H1 (cell line): ENCODE measurements around the gene RREB1.

Source experiments
- BACH1 ChIP-seq: IDR thresholded peaks from 2 replicates; pipeline ENCODE4 v1.6.1; 2012; ENCODE audit warnings: low read length, improper control_type of control experiment
- CHD1 ChIP-seq: IDR thresholded peaks from 2 replicates; pipeline ENCODE4 v1.6.1; 2012; ENCODE audit warnings: low read depth, low read length, improper control_type of control experiment
- POLR2A ChIP-seq, 2 experiments: IDR thresholded peaks; 1 replicate in 1 of 2; 2 replicates in 1 of 2; pipeline ENCODE4 v1.6.1; 2011; ENCODE audit warnings: low read depth in 2 of 2, low read length in 2 of 2, mild to moderate bottlenecking in 2 of 2; ENCODE audit errors: control extremely low read depth in 1 of 2
- RXRA ChIP-seq: IDR thresholded peaks from 2 replicates; pipeline ENCODE4 v1.6.1; 2011; ENCODE audit warnings: low read depth, mild to moderate bottlenecking, low read length, moderate library complexity; ENCODE audit not compliant: insufficient read depth
- TAF1 ChIP-seq: IDR thresholded peaks from 2 replicates; pipeline ENCODE4 v1.6.1; 2011; ENCODE audit warnings: mild to moderate bottlenecking, low read depth, low read length
- TBP ChIP-seq: IDR thresholded peaks from 2 replicates; pipeline ENCODE4 v1.6.1; 2011; ENCODE audit warnings: low read depth, low read length, improper control_type of control experiment
- TF ChIP-seq, protein P1 (sequence below), 3 experiments: IDR thresholded peaks; 1 replicate in 2 of 3; 2 replicates in 1 of 3; pipeline versions ENCODE4 v1.5.1 to v1.6.1; 2011; ENCODE audit warnings: low read length in 3 of 3, mild to moderate bottlenecking in 3 of 3, inconsistent platforms in 2 of 3, low read depth in 1 of 3, moderate library complexity in 1 of 3; ENCODE audit not compliant: insufficient read depth in 1 of 3; ENCODE audit errors: control extremely low read depth in 1 of 3

DNA sequence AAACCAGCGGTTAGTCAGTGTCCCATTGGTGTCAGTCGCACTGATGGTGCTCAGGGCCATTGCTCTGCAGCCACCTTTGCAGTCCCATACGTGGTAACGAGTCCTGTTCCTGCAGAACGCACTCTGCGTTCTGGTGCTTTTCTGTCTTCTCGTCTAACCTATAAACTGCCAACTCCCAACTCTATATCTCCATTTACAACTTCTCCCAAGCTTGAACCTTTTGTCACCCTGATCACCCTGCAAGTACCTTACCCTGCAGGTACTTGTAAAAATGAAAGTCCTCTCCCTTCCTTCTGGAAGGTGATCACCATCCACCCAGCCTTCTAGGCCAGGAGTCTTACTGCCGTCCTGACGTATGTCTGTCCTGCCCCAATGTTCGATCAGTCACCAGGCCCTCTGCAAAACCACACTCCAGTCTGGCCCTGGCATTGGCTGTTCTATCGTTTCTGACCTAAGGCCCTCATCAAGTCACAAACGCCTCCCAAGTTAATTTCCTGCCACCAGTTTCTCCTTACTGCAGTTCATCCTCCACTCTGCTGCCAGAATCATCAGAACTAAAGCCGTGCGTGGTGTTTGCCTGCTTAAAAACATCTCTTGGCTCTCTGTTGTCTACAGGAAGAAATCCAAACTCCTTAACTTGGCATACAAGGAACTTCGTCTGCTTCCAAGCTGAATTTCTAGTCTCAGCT, 7.9 kb downstream of the RREB1 start:
- TF ChIP-seq POLR2A (IDR thresholded peaks at IDR 0.05; ENCODE audit: control extremely low read depth in 1 of 2, low read depth in 2 of 2, low read length in 2 of 2) = no peak
- no peak for TF ChIP-seq RXRA
- TF ChIP-seq BACH1 = no peak
- no peak for TF ChIP-seq TAF1
- TF ChIP-seq, protein P1, sequence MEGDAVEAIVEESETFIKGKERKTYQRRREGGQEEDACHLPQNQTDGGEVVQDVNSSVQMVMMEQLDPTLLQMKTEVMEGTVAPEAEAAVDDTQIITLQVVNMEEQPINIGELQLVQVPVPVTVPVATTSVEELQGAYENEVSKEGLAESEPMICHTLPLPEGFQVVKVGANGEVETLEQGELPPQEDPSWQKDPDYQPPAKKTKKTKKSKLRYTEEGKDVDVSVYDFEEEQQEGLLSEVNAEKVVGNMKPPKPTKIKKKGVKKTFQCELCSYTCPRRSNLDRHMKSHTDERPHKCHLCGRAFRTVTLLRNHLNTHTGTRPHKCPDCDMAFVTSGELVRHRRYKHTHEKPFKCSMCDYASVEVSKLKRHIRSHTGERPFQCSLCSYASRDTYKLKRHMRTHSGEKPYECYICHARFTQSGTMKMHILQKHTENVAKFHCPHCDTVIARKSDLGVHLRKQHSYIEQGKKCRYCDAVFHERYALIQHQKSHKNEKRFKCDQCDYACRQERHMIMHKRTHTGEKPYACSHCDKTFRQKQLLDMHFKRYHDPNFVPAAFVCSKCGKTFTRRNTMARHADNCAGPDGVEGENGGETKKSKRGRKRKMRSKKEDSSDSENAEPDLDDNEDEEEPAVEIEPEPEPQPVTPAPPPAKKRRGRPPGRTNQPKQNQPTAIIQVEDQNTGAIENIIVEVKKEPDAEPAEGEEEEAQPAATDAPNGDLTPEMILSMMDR (IDR thresholded peaks at IDR 0.05; ENCODE audit: control extremely low read depth in 1 of 3, insufficient read depth in 1 of 3, low read depth in 1 of 3, low read length in 3 of 3) = no peak
- TF ChIP-seq TBP = no peak
- TF ChIP-seq CHD1 = no peak
